HG03108 (cell line): Measurements from ENCODE around the gene FAM161B.

Experiments
- ATAC-seq: cut with Tn5 transposase; IDR thresholded peaks from one replicate; pipeline ENCODE4 v1.9.1; 2021; ENCODE audit warnings: moderate library complexity; ENCODE audit not compliant: unreplicated experiment

FAM161B gene

DNA sequence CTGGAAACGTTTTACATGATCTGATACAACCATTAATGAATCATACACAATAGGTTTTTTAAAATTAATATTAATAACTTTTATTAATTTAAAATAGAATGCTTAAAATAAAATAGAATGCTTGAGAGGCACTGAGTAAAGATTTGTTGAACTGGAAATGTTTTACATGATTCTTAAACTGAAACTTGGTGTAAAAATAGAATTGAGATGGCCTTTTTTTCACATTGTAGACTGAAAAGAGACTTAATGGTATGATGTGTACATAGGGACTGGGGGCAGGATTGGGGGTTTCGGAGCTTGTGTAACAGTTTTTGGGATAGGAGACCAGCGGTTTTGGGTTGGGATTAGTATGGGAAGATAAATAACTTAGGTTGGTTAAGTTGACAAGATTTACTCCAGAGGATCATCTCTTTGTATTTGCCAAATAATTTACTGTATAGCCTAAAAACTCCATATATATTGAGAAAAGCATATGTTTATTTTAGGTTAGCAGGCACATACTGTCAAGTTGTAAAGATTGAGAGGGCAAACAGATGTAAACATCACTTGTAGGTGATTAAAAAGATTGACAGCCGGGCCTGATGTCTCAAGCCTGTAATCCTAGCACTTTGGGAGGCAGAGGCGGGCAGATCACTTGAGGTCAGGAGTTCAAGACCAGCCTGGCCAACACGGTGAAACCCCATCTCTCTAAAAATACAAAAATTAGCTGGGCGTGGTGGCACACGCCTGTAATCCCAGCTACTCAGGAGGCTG, 65.3 kb downstream of the FAM161B start:
- no peak for ATAC-seq
